HFFc6 (cell line): ENCODE measurements around the gene ZDHHC16. TPM values are rescaled to one million over a fixed set of nuclear protein-coding genes. Genes with fewer than 3 reads are reported as not detected.
"Not testable (repeated sequence)": the region's sequence is repeated elsewhere in the genome, so short reads cannot be mapped to it uniquely, and the experiment has no call there.

Source experiments
- DNase-seq: peaks from one replicate; pipeline ENCODE4 v3.0.0-alpha.2; 2018
- H3K27ac Mint-ChIP-seq: 2 replicates; pipeline ENCODE4 v1.8.0; 2020; ENCODE audit warnings: mild to moderate bottlenecking, mixed read lengths
- H3K27me3 Mint-ChIP-seq: 2 replicates; pipeline ENCODE4 v1.8.0; 2021; ENCODE audit warnings: mild to moderate bottlenecking, moderate library complexity, mixed read lengths; ENCODE audit not compliant: insufficient read depth
- H3K36me3 Mint-ChIP-seq: 2 replicates; pipeline ENCODE4 v1.8.0; 2021; ENCODE audit warnings: low read depth, mixed read lengths
- H3K4me1 Mint-ChIP-seq: 2 replicates; pipeline ENCODE4 v1.8.0; 2020; ENCODE audit warnings: low read depth, mixed read lengths
- H3K4me3 Mint-ChIP-seq: 2 replicates; pipeline ENCODE4 v1.8.0; 2020; ENCODE audit warnings: mild to moderate bottlenecking, moderate library complexity, mixed read lengths
- H3K9me3 Mint-ChIP-seq: 2 replicates; pipeline ENCODE4 v1.8.0; 2020; ENCODE audit warnings: mild to moderate bottlenecking, mixed read lengths
- CTCF ChIP-seq: fragments of 200-600 bp; sonication (generic); IDR thresholded peaks from 2 replicates; pipeline ENCODE4 v1.5.0; 2021; ENCODE audit warnings: antibody characterized with exemption, mild to moderate bottlenecking
- total RNA-seq, 6 experiments: library from RNA; stranded (reverse); fragmentation: NEBNext Ultra II Directional; extraction: Animal tissue kit (Norgen Biotek cat#: 25700); gene quantifications; 2 replicates in 1 of 6; 3 replicates in 5 of 6; pipeline ENCODE4 v1.2.3, GENCODE V29; 2021

Gene ZDHHC16
- total RNA-seq, 6 experiments from 2014 or later: 60.7 to 64.9 (median 63.1) TPM

GRCh38 chr10:97408496-97408992, 37.4 kb upstream of the ZDHHC16 start:
- Mint-ChIP-seq H3K9me3 (no peaks in the 10 kb centered on the region), H3K4me3 (no peak overlapping the region), H3K36me3 (no peaks in the 10 kb centered on the region), H3K4me1 (peaks cover 12% of the 10 kb centered on the region), H3K27me3 (peaks cover 1% of the 10 kb centered on the region; the same call in 1 of the 2 replicates), H3K27ac (no peak overlapping the region)
- no peak for TF ChIP-seq CTCF
- DNase-seq: no peak

GRCh38 chr10:97411406-97411805, 34.6 kb upstream of the ZDHHC16 start:
- no peak for DNase-seq

GRCh38 chr10:97412891-97413304, 33.1 kb upstream of the ZDHHC16 start:
- Mint-ChIP-seq H3K4me1 (peaks cover 26% of the 10 kb centered on the region), H3K9me3 (no peaks in the 10 kb centered on the region), H3K36me3 (no peaks in the 10 kb centered on the region; the same call in 1 of the 2 replicates), H3K27ac (no peak overlapping the region), H3K27me3 (no peaks in the 10 kb centered on the region), H3K4me3 (no peak overlapping the region)
- no peak for TF ChIP-seq CTCF
- DNase-seq: no peak

More at GRCh38 chr10:97411406-97411805, 34.6 kb upstream of the ZDHHC16 start:
- Mint-ChIP-seq H3K27me3 (no peaks in the 10 kb centered on the region), H3K4me3 (no peak overlapping the region), H3K36me3 (no peaks in the 10 kb centered on the region), H3K9me3 (no peaks in the 10 kb centered on the region), H3K4me1 (peaks cover 26% of the 10 kb centered on the region), H3K27ac (no peak overlapping the region)
- no peak for TF ChIP-seq CTCF

GRCh38 chr10:97416565-97416964, 29.4 kb upstream of the ZDHHC16 start:
- Mint-ChIP-seq H3K27ac (no peak overlapping the region), H3K27me3 (no peaks in the 10 kb centered on the region), H3K36me3 (no peaks in the 10 kb centered on the region; the same call in 1 of the 2 replicates), H3K9me3 (no peaks in the 10 kb centered on the region), H3K4me3 (no peak overlapping the region), H3K4me1 (peaks cover 37% of the 10 kb centered on the region)
- no peak for DNase-seq
- no peak for TF ChIP-seq CTCF

GRCh38 chr10:97423757-97424098, 22.2 kb upstream of the ZDHHC16 start:
- peaks cover 45% of the 10 kb centered on the region for H3K4me1 Mint-ChIP-seq

GRCh38 chr10:97425964-97426775, 19.8 kb upstream of the ZDHHC16 start, which contains the start of gene PGAM1:
Gene PGAM1 (plus strand): TSS chr10:97426191. CDS start chr10:97426308, 117 bp downstream.
- TF ChIP-seq CTCF: peak; percentile 80
- peak within 1 kb of the TSS; percentile 93 for H3K4me3 Mint-ChIP-seq
- H3K36me3 Mint-ChIP-seq: peaks cover 30% of the 10 kb centered on the region
- H3K27me3 Mint-ChIP-seq: peaks cover 5% of the 10 kb centered on the region
- peak within 1 kb of the TSS; percentile 94 for H3K27ac Mint-ChIP-seq
- DNase-seq: peak; percentile 94
- H3K4me1 Mint-ChIP-seq: peaks cover 38% of the 10 kb centered on the region
- H3K9me3 Mint-ChIP-seq: no peaks in the 10 kb centered on the region

More at GRCh38 chr10:97423757-97424098, 22.2 kb upstream of the ZDHHC16 start:
- not testable (repeated sequence) for H3K27me3 Mint-ChIP-seq, H3K9me3 Mint-ChIP-seq, DNase-seq
- H3K4me3 Mint-ChIP-seq: peak overlapping the region; percentile 37; the same call in 1 of the 2 replicates
- H3K36me3 Mint-ChIP-seq: peaks cover 22% of the 10 kb centered on the region
- H3K27ac Mint-ChIP-seq: peak overlapping the region; percentile 94
